Activated naive CD4-positive, alpha-beta T cell treated with anti-CD3 and anti-CD28 coated beads, Interleukin-2, amount 50 U/mL, for 24 hours (primary cell): ENCODE data around the gene ELOVL6.
"Not testable (repeated sequence)": the region's sequence is repeated elsewhere in the genome, so short reads cannot be mapped to it uniquely, and the experiment has no call there.

Source experiments
- H3K27ac Mint-ChIP-seq: one replicate; pipeline ENCODE4 v1.8.0; 2021; ENCODE audit warnings: mild to moderate bottlenecking, mixed read lengths
- H3K27me3 Mint-ChIP-seq: one replicate; pipeline ENCODE4 v1.8.0; 2021; ENCODE audit warnings: mixed read lengths
- H3K36me3 Mint-ChIP-seq: one replicate; pipeline ENCODE4 v1.8.0; 2021; ENCODE audit warnings: mixed read lengths
- H3K4me1 Mint-ChIP-seq: one replicate; pipeline ENCODE4 v1.8.0; 2021; ENCODE audit warnings: mixed read lengths
- H3K4me3 Mint-ChIP-seq: one replicate; pipeline ENCODE4 v1.8.0; 2021; ENCODE audit warnings: mild to moderate bottlenecking, mixed read lengths
- H3K9me3 Mint-ChIP-seq: one replicate; pipeline ENCODE4 v1.8.0; 2021; ENCODE audit warnings: mixed read lengths

ELOVL6 gene

GRCh38 chr4:110207233-110207632 is 8.8 kb upstream of the ELOVL6 start:
- H3K27me3 Mint-ChIP-seq: no peaks in the 10 kb centered on the region

GRCh38 chr4:110202024-110202423 is 3.6 kb upstream of the ELOVL6 start:
- no peak overlapping the region for H3K27ac Mint-ChIP-seq
- H3K4me1 Mint-ChIP-seq: peaks cover 8% of the 10 kb centered on the region
- no peaks in the 10 kb centered on the region for H3K36me3 Mint-ChIP-seq
- H3K27me3 Mint-ChIP-seq: no peaks in the 10 kb centered on the region
- H3K4me3 Mint-ChIP-seq: no peak overlapping the region
- no peaks in the 10 kb centered on the region for H3K9me3 Mint-ChIP-seq

More at GRCh38 chr4:110207233-110207632, 8.8 kb upstream of the ELOVL6 start:
- Mint-ChIP-seq H3K9me3 (no peaks in the 10 kb centered on the region), H3K27ac (no peak overlapping the region), H3K36me3 (no peaks in the 10 kb centered on the region), H3K4me3 (no peak overlapping the region), H3K4me1 (peaks cover 5% of the 10 kb centered on the region)

GRCh38 chr4:110201502-110201901 is 3.1 kb upstream of the ELOVL6 start:
- Mint-ChIP-seq H3K4me1 (peaks cover 8% of the 10 kb centered on the region), H3K27ac (no peak overlapping the region), H3K36me3 (no peaks in the 10 kb centered on the region), H3K9me3 (no peaks in the 10 kb centered on the region), H3K27me3 (no peaks in the 10 kb centered on the region), H3K4me3 (no peak overlapping the region)

GRCh38 chr4:110200689-110201088 is 2.3 kb upstream of the ELOVL6 start:
- Mint-ChIP-seq H3K27ac (no peak overlapping the region), H3K4me1 (peaks cover 12% of the 10 kb centered on the region), H3K27me3 (no peaks in the 10 kb centered on the region), H3K36me3 (peaks cover 3% of the 10 kb centered on the region), H3K4me3 (no peak overlapping the region), H3K9me3 (no peaks in the 10 kb centered on the region)

GRCh38 chr4:110198049-110198434 is 373 bp downstream of the ELOVL6 start:
- Mint-ChIP-seq H3K27ac (peak overlapping the region; percentile 99), H3K9me3 (no peaks in the 10 kb centered on the region), H3K4me3 (peak overlapping the region; percentile 99), H3K27me3 (no peaks in the 10 kb centered on the region), H3K4me1 (peaks cover 28% of the 10 kb centered on the region), H3K36me3 (peaks cover 3% of the 10 kb centered on the region)

- H3K27me3 Mint-ChIP-seq: no peaks in the 10 kb centered on the region
- H3K36me3 Mint-ChIP-seq: peaks cover 3% of the 10 kb centered on the region
- peak overlapping the region; percentile 99 for H3K4me3 Mint-ChIP-seq
- peak overlapping the region; percentile 99 for H3K27ac Mint-ChIP-seq
- H3K9me3 Mint-ChIP-seq: no peaks in the 10 kb centered on the region
- peaks cover 28% of the 10 kb centered on the region for H3K4me1 Mint-ChIP-seq
Observed at GRCh38 chr4:110197529-110198042, 829 bp downstream of the ELOVL6 start.

GRCh38 chr4:110196871-110197528 is 1.4 kb downstream of the ELOVL6 start:
- Mint-ChIP-seq H3K27ac (peak overlapping the region; percentile 99), H3K27me3 (no peaks in the 10 kb centered on the region), H3K4me3 (peak overlapping the region; percentile 99), H3K9me3 (no peaks in the 10 kb centered on the region), H3K4me1 (peaks cover 28% of the 10 kb centered on the region), H3K36me3 (peaks cover 3% of the 10 kb centered on the region)

GRCh38 chr4:110196206-110196870 is 2.1 kb downstream of the ELOVL6 start:
- Mint-ChIP-seq H3K9me3 (no peaks in the 10 kb centered on the region), H3K4me1 (peaks cover 28% of the 10 kb centered on the region), H3K27me3 (no peaks in the 10 kb centered on the region), H3K36me3 (peaks cover 3% of the 10 kb centered on the region), H3K4me3 (peak overlapping the region; percentile 96), H3K27ac (peak overlapping the region; percentile 99)

GRCh38 chr4:110195561-110196205 is 2.7 kb downstream of the ELOVL6 start:
- H3K27ac Mint-ChIP-seq: peak overlapping the region; percentile 99
- H3K4me3 Mint-ChIP-seq: peak overlapping the region; percentile 96
- H3K36me3 Mint-ChIP-seq: peaks cover 3% of the 10 kb centered on the region
- no peaks in the 10 kb centered on the region for H3K9me3 Mint-ChIP-seq
- H3K27me3 Mint-ChIP-seq: no peaks in the 10 kb centered on the region
- H3K4me1 Mint-ChIP-seq: peaks cover 28% of the 10 kb centered on the region

GRCh38 chr4:110193822-110194761 is 4.3 kb downstream of the ELOVL6 start:
- Mint-ChIP-seq H3K27ac (peak overlapping the region; percentile 83), H3K4me1 (peaks cover 28% of the 10 kb centered on the region)

GRCh38 chr4:110193287-110193686 is 5.1 kb downstream of the ELOVL6 start:
- H3K27me3 Mint-ChIP-seq, H3K36me3 Mint-ChIP-seq, H3K9me3 Mint-ChIP-seq, H3K4me3 Mint-ChIP-seq: not testable (repeated sequence)
- H3K27ac Mint-ChIP-seq: peak overlapping the region; percentile 83
- peaks cover 23% of the 10 kb centered on the region for H3K4me1 Mint-ChIP-seq

More at GRCh38 chr4:110193822-110194761, 4.3 kb downstream of the ELOVL6 start:
- peak overlapping the region; percentile 58 for H3K4me3 Mint-ChIP-seq
- no peaks in the 10 kb centered on the region for H3K27me3 Mint-ChIP-seq
- H3K9me3 Mint-ChIP-seq: no peaks in the 10 kb centered on the region
- H3K36me3 Mint-ChIP-seq: peaks cover 3% of the 10 kb centered on the region

GRCh38 chr4:110190249-110190648 is 8.2 kb downstream of the ELOVL6 start:
- Mint-ChIP-seq H3K4me3 (no peak overlapping the region), H3K4me1 (peaks cover 12% of the 10 kb centered on the region), H3K27ac (no peak overlapping the region), H3K27me3 (no peaks in the 10 kb centered on the region), H3K9me3 (no peaks in the 10 kb centered on the region), H3K36me3 (no peaks in the 10 kb centered on the region)

GRCh38 chr4:110188113-110188512 is 10.3 kb downstream of the ELOVL6 start:
- H3K4me1 Mint-ChIP-seq: peaks cover 4% of the 10 kb centered on the region
- H3K27me3 Mint-ChIP-seq: no peaks in the 10 kb centered on the region
- H3K27ac Mint-ChIP-seq: no peak overlapping the region
- H3K4me3 Mint-ChIP-seq: no peak overlapping the region
- H3K9me3 Mint-ChIP-seq: no peaks in the 10 kb centered on the region
- peaks cover 2% of the 10 kb centered on the region for H3K36me3 Mint-ChIP-seq

- Mint-ChIP-seq H3K36me3 (peaks cover 5% of the 10 kb centered on the region), H3K4me3 (no peak overlapping the region), H3K4me1 (peaks cover 4% of the 10 kb centered on the region), H3K9me3 (no peaks in the 10 kb centered on the region), H3K27me3 (no peaks in the 10 kb centered on the region), H3K27ac (no peak overlapping the region)
Observed at GRCh38 chr4:110184791-110185155, 13.6 kb downstream of the ELOVL6 start.

- Mint-ChIP-seq H3K36me3 (peaks cover 5% of the 10 kb centered on the region), H3K27ac (no peak overlapping the region), H3K27me3 (no peaks in the 10 kb centered on the region), H3K4me3 (no peak overlapping the region), H3K9me3 (no peaks in the 10 kb centered on the region), H3K4me1 (peaks cover 4% of the 10 kb centered on the region)
Observed at GRCh38 chr4:110184140-110184790, 14.2 kb downstream of the ELOVL6 start.
